Naive thymus-derived CD4-positive, alpha-beta T cell (primary cell): ENCODE measurements around the gene ITM2B. TPM values are rescaled to one million over a fixed set of nuclear protein-coding genes. Genes with fewer than 3 reads are reported as not detected.

Experiments
- ATAC-seq: fragments of 150-1000 bp; cut with Tn5 transposase; 2 replicates; pipeline ENCODE4 v1.10.0; 2021; ENCODE audit warnings: mild to moderate bottlenecking, moderate library complexity
- CTCF ChIA-PET: fragments of 350-600 bp; sonication (Branson Sonifier 250); formaldehyde crosslinking; loops from one replicate; lab custom pipeline; 2021; ENCODE audit warnings: antibody characterized with exemption; lab: Charles Lee
- POLR2A ChIA-PET: fragments of 350-600 bp; sonication (Branson Sonifier 250); formaldehyde crosslinking; loops from one replicate; lab custom pipeline; 2021; ENCODE audit warnings: antibody characterized with exemption, inconsistent platforms; lab: Charles Lee
- DNase-seq, 9 donors: peaks; one replicate each; pipeline versions ENCODE4 v3.0.0 to v3.0.0-alpha.2; 2020 to 2022; ENCODE audit warnings: mixed read lengths in 1 of 9
- H3K27ac ChIP-seq: one replicate; pipeline ENCODE4 v1.7.0; 2013; ENCODE audit warnings: mild to moderate bottlenecking, low read depth, low read length, moderate library complexity
- H3K27me3 ChIP-seq, 2 donors: one replicate each; pipeline ENCODE4 v1.7.0; 2013; ENCODE audit warnings: low read length in 2 of 2, mild to moderate bottlenecking in 2 of 2, moderate library complexity in 2 of 2; ENCODE audit not compliant: control insufficient read depth in 2 of 2, insufficient read depth in 2 of 2
- H3K36me3 ChIP-seq, 3 experiments: 1 replicate in 2 of 3; 2 replicates in 1 of 3; pipeline ENCODE4 v1.7.0; 2013; ENCODE audit warnings: low read length in 3 of 3, mild to moderate bottlenecking in 3 of 3, moderate library complexity in 1 of 3; ENCODE audit not compliant: insufficient read depth in 3 of 3, control insufficient read depth in 2 of 3
- H3K4me1 ChIP-seq, 2 donors: one replicate each; pipeline ENCODE4 v1.7.0; 2013; ENCODE audit warnings: low read length in 2 of 2, mild to moderate bottlenecking in 2 of 2, moderate library complexity in 1 of 2; ENCODE audit not compliant: control insufficient read depth in 2 of 2, insufficient read depth in 2 of 2
- H3K4me3 ChIP-seq: 2 replicates; pipeline ENCODE4 v1.7.0; 2013; ENCODE audit warnings: mild to moderate bottlenecking, low read length
- H3K9me3 ChIP-seq, 3 experiments: 1 replicate in 2 of 3; 2 replicates in 1 of 3; pipeline ENCODE4 v1.7.0; 2013; ENCODE audit warnings: low read length in 3 of 3; ENCODE audit not compliant: control insufficient read depth in 2 of 3
- H3K27ac Mint-ChIP-seq, 9 donors: one replicate each; pipeline ENCODE4 v1.8.0; 2020 to 2022; ENCODE audit warnings: mixed read lengths in 9 of 9, mild to moderate bottlenecking in 8 of 9, moderate library complexity in 5 of 9, inconsistent platforms in 2 of 9
- H3K27me3 Mint-ChIP-seq, 5 donors: one replicate each; pipeline ENCODE4 v1.8.0; 2021 to 2022; ENCODE audit warnings: mixed read lengths in 5 of 5, mild to moderate bottlenecking in 1 of 5
- H3K36me3 Mint-ChIP-seq, 5 donors: one replicate each; pipeline ENCODE4 v1.8.0; 2020 to 2022; ENCODE audit warnings: mixed read lengths in 5 of 5, mild to moderate bottlenecking in 3 of 5, inconsistent platforms in 1 of 5
- H3K4me1 Mint-ChIP-seq, 7 donors: one replicate each; pipeline ENCODE4 v1.8.0; 2020 to 2022; ENCODE audit warnings: mixed read lengths in 7 of 7, mild to moderate bottlenecking in 3 of 7, inconsistent platforms in 1 of 7
- H3K4me3 Mint-ChIP-seq, 10 donors: one replicate each; pipeline ENCODE4 v1.8.0; 2020 to 2022; ENCODE audit warnings: mild to moderate bottlenecking in 10 of 10, mixed read lengths in 10 of 10, moderate library complexity in 6 of 10, inconsistent platforms in 2 of 10
- H3K9me3 Mint-ChIP-seq, 11 donors: one replicate each; pipeline ENCODE4 v1.8.0; 2020 to 2022; ENCODE audit warnings: mixed read lengths in 11 of 11, mild to moderate bottlenecking in 4 of 11, inconsistent platforms in 1 of 11, moderate library complexity in 1 of 11
- intact Hi-C, 2 donors: fragments of 100-400 bp; cut with micrococcal nuclease; formaldehyde crosslinking; loops; one replicate each; pipeline ENCODE4 v1.15.1; 2023
- polyA plus RNA-seq, 2 donors: library from polyadenylated mRNA; unstranded; fragments of 300-500 nt; fragmentation: Illumina TruSeq; gene quantifications; one replicate each; pipeline ENCODE4 v1.2.3, GENCODE V29; 2021
- total RNA-seq, 6 experiments: library from RNA in 5 of 6; stranded (reverse) in 5 of 6; gene quantifications; 1 replicate in 5 of 6; 2 replicates in 1 of 6; pipeline ENCODE4 v1.2.3 and lab custom pipeline; 2021 to 2026

Gene ITM2B
- total and polyA plus RNA-seq, 7 experiments from 2014 or later: 190 to 1,479 (median 659) TPM

DNA sequence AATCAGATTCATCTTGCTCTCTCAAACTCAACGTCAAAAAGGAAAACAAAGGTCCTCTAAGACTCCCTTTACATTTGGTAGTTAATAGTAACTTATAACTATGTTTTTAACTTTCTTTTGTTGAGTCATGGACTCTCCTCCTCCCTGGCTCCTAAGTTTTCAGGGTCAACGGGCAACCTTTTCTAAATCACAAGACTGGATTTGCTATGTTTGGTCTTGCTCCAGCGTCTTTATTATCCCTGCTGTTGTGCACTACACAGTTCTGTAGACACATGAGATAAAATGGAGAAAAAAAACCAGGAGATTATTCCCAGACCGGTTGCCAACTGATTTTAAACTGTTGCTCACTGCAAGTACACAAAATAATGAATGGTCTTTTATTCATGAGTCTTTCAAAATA lies 1.9 kb upstream of the ITM2B start:
- no peak for ATAC-seq
- Histone ChIP-seq H3K4me3 (no peak overlapping the region), H3K9me3 (no peaks in the 10 kb centered on the region), H3K27me3 (no peaks in the 10 kb centered on the region), H3K27ac (no peak overlapping the region), H3K36me3 (peaks cover 0 to 9% (median 0%) of the 10 kb centered on the region in 3 experiments), H3K4me1 (peaks cover 11 to 21% of the 10 kb centered on the region in 2 donors)
- Mint-ChIP-seq H3K27me3 (peaks cover 0 to 52% (median 0%) of the 10 kb centered on the region in 5 donors), H3K4me1 (peaks cover 24 to 60% (median 52%) of the 10 kb centered on the region in 7 donors), H3K27ac (peak overlapping the region in 8 of 9 donors; percentile 14 to 99 (median 98)), H3K4me3 (peak overlapping the region in 9 of 10 donors; percentile 47 to 99 (median 97)), H3K9me3 (no peaks in the 10 kb centered on the region), H3K36me3 (peaks cover 0 to 19% (median 8%) of the 10 kb centered on the region in 5 donors)
- CTCF ChIA-PET: interaction anchor here (3.0 to 3.6 kb wide), 3 partner anchors 9 to 76 kb away, joined by 16 to 23 read pairs (median 20); no protein-coding TSS in a partner anchor
- intact Hi-C loops: loop anchor here (5.0 to 10.0 kb wide), 3 partner anchors 171 to 354 kb away; no protein-coding TSS in a partner anchor
- no peak for DNase-seq
- POLR2A ChIA-PET: interaction anchor here (0.6 to 6.5 kb wide), 14 partner anchors 10 to 344 kb away, joined by 3 to 128 read pairs (median 16); no protein-coding TSS in a partner anchor

- no peak for DNase-seq
- Mint-ChIP-seq H3K4me1 (peaks cover 32 to 60% (median 54%) of the 10 kb centered on the region in 7 donors), H3K27ac (peak overlapping the region; percentile 84 to 99 (median 98)), H3K4me3 (peak overlapping the region; percentile 90 to 99 (median 97)), H3K36me3 (peaks cover 4 to 23% (median 14%) of the 10 kb centered on the region in 5 donors), H3K27me3 (peaks cover 0 to 43% (median 0%) of the 10 kb centered on the region in 5 donors), H3K9me3 (no peaks in the 10 kb centered on the region)
- Histone ChIP-seq H3K4me3 (peak overlapping the region; percentile 81), H3K36me3 (peaks cover 0 to 9% (median 0%) of the 10 kb centered on the region in 3 experiments), H3K27me3 (no peaks in the 10 kb centered on the region), H3K27ac (peak overlapping the region; percentile 94), H3K9me3 (no peaks in the 10 kb centered on the region), H3K4me1 (peaks cover 19 to 30% of the 10 kb centered on the region in 2 donors)
- intact Hi-C loops: loop anchor here (1.0 to 10.0 kb wide), 6 partner anchors 46 to 537 kb away; no protein-coding TSS in a partner anchor
- ATAC-seq: no peak
- CTCF ChIA-PET: interaction anchor here (1.2 to 3.6 kb wide), 8 partner anchors 10 to 105 kb away, joined by 3 to 23 read pairs (median 14); no protein-coding TSS in a partner anchor
- POLR2A ChIA-PET: interaction anchor here (0.6 to 6.5 kb wide), 32 partner anchors 7 to 343 kb away, joined by 3 to 128 read pairs (median 8); partner anchors contain the start of genes MED4, RB1 and RCBTB2
Measured at GRCh38 chr13:48231933-48232332, 1.1 kb upstream of the ITM2B start.

DNA sequence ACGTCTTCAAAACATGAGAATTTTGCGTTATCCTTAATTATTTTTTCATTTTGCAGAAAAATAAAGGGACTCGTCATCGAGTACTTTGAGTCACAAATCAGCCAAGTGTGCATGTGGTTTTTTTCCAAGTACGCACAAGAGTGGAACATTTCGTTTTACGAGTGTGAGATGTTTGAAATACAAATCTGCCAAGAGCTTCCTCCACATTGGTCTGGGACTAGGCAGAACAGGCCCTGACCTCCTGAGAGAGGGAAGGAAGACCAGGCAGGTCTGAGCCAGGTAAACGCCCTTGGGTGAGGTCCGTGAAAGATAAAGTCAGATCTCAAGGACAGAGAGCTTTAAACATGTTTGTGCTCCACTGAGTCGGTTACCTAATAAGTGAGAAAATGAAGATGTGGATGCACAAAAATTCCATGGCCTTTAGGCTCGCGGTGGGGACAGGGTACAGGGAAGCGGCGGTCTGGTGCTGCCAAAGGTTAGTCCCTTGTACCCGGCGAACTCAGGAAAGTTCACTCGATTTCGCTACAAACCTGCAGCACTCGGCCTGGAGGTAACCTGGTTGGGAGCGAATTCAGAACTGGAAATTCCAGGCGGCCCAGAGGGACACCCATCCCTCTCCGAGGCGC lies 473 bp upstream of the ITM2B start:
- Mint-ChIP-seq H3K4me1 (peaks cover 35 to 63% (median 57%) of the 10 kb centered on the region in 7 donors), H3K36me3 (peaks cover 4 to 24% (median 18%) of the 10 kb centered on the region in 5 donors), H3K27me3 (peaks cover 0 to 39% (median 0%) of the 10 kb centered on the region in 5 donors), H3K9me3 (no peaks in the 10 kb centered on the region), H3K27ac (peak overlapping the region; percentile 84 to 99 (median 98)), H3K4me3 (peak overlapping the region; percentile 90 to 99 (median 97))
- Histone ChIP-seq H3K27me3 (no peaks in the 10 kb centered on the region), H3K27ac (peak overlapping the region; percentile 94), H3K36me3 (peaks cover 0 to 9% (median 0%) of the 10 kb centered on the region in 3 experiments), H3K4me1 (peaks cover 24 to 35% of the 10 kb centered on the region in 2 donors), H3K4me3 (peak overlapping the region; percentile 81), H3K9me3 (no peaks in the 10 kb centered on the region)
- DNase-seq (peak in 2 of 9 donors; percentile 34 to 54), ATAC-seq (peak; percentile 24)
- ChIA-PET CTCF (interaction anchor here (0.7 to 3.6 kb wide), 12 partner anchors 7 to 115 kb away, joined by 3 to 23 read pairs (median 8); no protein-coding TSS in a partner anchor), POLR2A (interaction anchor here (0.5 to 6.5 kb wide), 39 partner anchors 8 to 1212 kb away, joined by 3 to 128 read pairs (median 6); partner anchors contain the start of genes MED4, NUDT15, RB1 and RCBTB2)
- intact Hi-C loops: loop anchor here (1.0 to 10.0 kb wide), 14 partner anchors 11 to 536 kb away; partner anchors contain the start of genes MED4 (in 2 of the 2), RB1 (in 2 of the 2), CYSLTR2 (in 1 of the 2) and SUCLA2 (in 1 of the 2)

DNA sequence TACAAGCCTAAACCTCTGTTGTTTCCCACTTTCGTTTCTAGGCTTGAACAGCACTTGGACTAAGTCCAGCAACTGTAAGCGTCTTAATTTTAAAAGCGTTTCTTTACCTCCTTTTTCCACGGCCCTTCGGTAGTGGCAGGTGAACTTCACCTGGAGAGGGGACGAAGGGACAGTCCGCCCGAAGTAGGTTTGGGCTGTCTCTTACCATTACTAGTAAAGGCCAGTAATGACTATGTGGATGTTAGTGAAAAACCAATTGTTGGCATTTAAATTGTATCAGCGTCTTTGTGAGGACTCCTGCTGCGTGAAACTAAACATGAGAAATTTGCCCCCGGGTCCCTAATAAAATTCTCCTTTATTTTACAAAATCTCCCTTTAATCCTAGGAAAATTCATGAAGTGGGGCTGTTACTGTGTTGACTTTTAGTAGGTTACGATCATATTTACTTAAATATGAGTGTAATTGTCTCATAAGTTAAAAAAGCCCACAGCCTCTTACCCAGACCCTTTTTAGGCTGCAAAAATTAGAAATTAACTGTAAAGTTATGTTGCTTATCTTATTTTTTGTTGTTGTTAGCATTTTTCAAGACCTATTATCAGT lies 983 bp downstream of the ITM2B start:
- Mint-ChIP-seq H3K4me1 (peaks cover 32 to 66% (median 56%) of the 10 kb centered on the region in 7 donors), H3K27ac (peak overlapping the region; percentile 90 to 99 (median 98)), H3K27me3 (peaks cover 0 to 25% (median 0%) of the 10 kb centered on the region in 5 donors), H3K4me3 (peak overlapping the region; percentile 90 to 99 (median 97)), H3K36me3 (peaks cover 4 to 24% (median 22%) of the 10 kb centered on the region in 5 donors), H3K9me3 (no peaks in the 10 kb centered on the region)
- H3K27me3 ChIP-seq: no peaks in the 10 kb centered on the region
- peak overlapping the region; percentile 85 for H3K4me3 ChIP-seq
- DNase-seq: no peak
- H3K4me1 ChIP-seq: peaks cover 35 to 36% of the 10 kb centered on the region in 2 donors
- intact Hi-C loops: loop anchor here (1.0 to 10.0 kb wide), 14 partner anchors 13 to 535 kb away; partner anchors contain the start of genes MED4 (in 2 of the 2), RB1 (in 2 of the 2), CYSLTR2 (in 1 of the 2) and SUCLA2 (in 1 of the 2)
- CTCF ChIA-PET: interaction anchor here (1.4 to 3.6 kb wide), 8 partner anchors 12 to 107 kb away, joined by 3 to 23 read pairs (median 18); no protein-coding TSS in a partner anchor
- peaks cover 0 to 9% (median 0%) of the 10 kb centered on the region in 3 experiments for H3K36me3 ChIP-seq
- no peaks in the 10 kb centered on the region for H3K9me3 ChIP-seq
- H3K27ac ChIP-seq: peak overlapping the region; percentile 94
- POLR2A ChIA-PET: interaction anchor here (0.8 to 6.5 kb wide), 24 partner anchors 8 to 328 kb away, joined by 3 to 128 read pairs (median 12); no protein-coding TSS in a partner anchor
- peak; percentile 5 for ATAC-seq

DNA sequence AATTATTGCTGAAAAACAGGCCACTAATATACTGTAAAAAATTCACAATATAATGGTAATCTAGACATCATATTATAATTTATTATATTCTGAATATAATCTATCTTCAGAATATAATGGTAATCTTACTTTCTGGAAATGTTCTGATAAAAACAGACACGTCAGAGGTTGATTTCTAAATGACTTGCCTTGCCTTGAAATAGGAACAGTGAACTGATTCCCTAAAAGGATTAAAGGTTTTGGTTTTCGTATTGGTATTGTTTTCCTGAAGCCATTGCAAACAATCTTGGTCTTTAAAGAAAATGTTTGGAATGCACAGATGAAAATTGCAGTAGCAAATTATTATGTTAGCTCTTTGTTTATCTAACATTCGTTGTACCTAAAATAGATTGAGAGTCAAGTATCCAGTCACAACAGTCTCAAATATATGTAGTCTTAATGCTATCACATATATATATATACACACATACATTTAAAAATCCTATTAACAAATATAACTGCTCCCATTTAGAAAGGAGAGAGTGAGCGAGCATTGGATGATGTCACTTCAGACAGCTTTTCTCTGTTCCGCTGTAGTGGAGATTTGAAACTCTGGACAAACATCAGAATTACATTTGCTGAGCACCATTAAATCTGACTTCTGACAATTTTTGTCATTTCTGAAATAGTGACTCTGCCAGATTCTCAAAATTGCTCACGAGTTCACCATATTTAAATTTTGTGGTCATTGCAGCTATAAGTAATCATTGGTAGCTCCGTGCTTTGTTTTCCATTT lies 1.7 kb downstream of the ITM2B start:
- ATAC-seq: no peak
- peaks cover 4 to 27% (median 24%) of the 10 kb centered on the region in 5 donors for H3K36me3 Mint-ChIP-seq
- ChIA-PET POLR2A (interaction anchor here (0.6 to 3.3 kb wide), 21 partner anchors 9 to 1639 kb away, joined by 3 to 47 read pairs (median 4); partner anchors contain the start of gene NUDT15), CTCF (interaction anchor here (0.6 to 2.7 kb wide), 7 partner anchors 13 to 189 kb away, joined by 3 to 22 read pairs (median 5); no protein-coding TSS in a partner anchor)
- Histone ChIP-seq H3K36me3 (peaks cover 0 to 17% (median 0%) of the 10 kb centered on the region in 3 experiments), H3K9me3 (no peaks in the 10 kb centered on the region), H3K27me3 (no peaks in the 10 kb centered on the region), H3K4me3 (peak overlapping the region; percentile 85), H3K27ac (peak overlapping the region; percentile 94), H3K4me1 (peaks cover 42 to 43% of the 10 kb centered on the region in 2 donors)
- peak overlapping the region; percentile 29 to 99 (median 98) for H3K27ac Mint-ChIP-seq
- H3K4me1 Mint-ChIP-seq: peaks cover 33 to 70% (median 56%) of the 10 kb centered on the region in 7 donors
- intact Hi-C loops: loop anchor here (1.0 to 10.0 kb wide), 4 partner anchors 10 to 350 kb away; no protein-coding TSS in a partner anchor
- DNase-seq: peak in 1 of 9 donors; percentile 18
- peak overlapping the region; percentile 90 to 99 (median 97) for H3K4me3 Mint-ChIP-seq
- H3K9me3 Mint-ChIP-seq: no peaks in the 10 kb centered on the region
- peaks cover 0 to 25% (median 0%) of the 10 kb centered on the region in 5 donors for H3K27me3 Mint-ChIP-seq
